Placental pericyte (primary cell): Measurements from ENCODE around the gene RNPS1. TPM values are rescaled to one million over a fixed set of nuclear protein-coding genes. Genes with fewer than 3 reads are reported as not detected.

Source experiments
- small RNA-seq: library from RNA; depleted of rRNA; stranded (forward); fragments of <200 nt; gene quantifications from one replicate; pipeline ENCODE3, GENCODE V24; 2012; ENCODE audit warnings: low replicate concordance
- total RNA-seq: library from RNA; depleted of rRNA; stranded (reverse); fragments of >200 nt; gene quantifications from 2 replicates; pipeline ENCODE4 v1.2.3, GENCODE V29; 2012

RNPS1 gene
- 103 and 122 TPM in 2 replicates for total RNA-seq

GRCh38 chr16:2267913-2268666, at the start of gene RNPS1:
TSS of gene RNPS1 (minus strand) at chr16:2268126. CDS start at chr16:2264643, 3,483 bp downstream.

GRCh38 chr16:2251296-2252111, 16.4 kb downstream of the RNPS1 start, which contains the start of gene ECI1:
TSS of gene ECI1 (minus strand) at chr16:2251587. CDS start at chr16:2251566, 21 bp downstream.

GRCh38 chr16:2236337-2237101, 31.4 kb downstream of the RNPS1 start, which contains the start of gene DNASE1L2:
TSS of gene DNASE1L2 (plus strand) at chr16:2236444. CDS start at chr16:2236817, 373 bp downstream.

GRCh38 chr16:2223221-2223941, 44.5 kb downstream of the RNPS1 start, which contains the start of gene E4F1:
TSS of gene E4F1 (plus strand) at chr16:2223591. CDS start at chr16:2223614, 23 bp downstream.

GRCh38 chr16:2214719-2214968, 53.3 kb downstream of the RNPS1 start, which contains the start of gene PGP:
TSS of gene PGP (minus strand) at chr16:2214840. CDS start at chr16:2214777, 63 bp downstream.

GRCh38 chr16:2210386-2211365, 57.2 kb downstream of the RNPS1 start, which contains the start of gene BRICD5:
TSS of gene BRICD5 (minus strand) at chr16:2210863. CDS start at chr16:2210833, 30 bp downstream.

GRCh38 chr16:2205104-2205966, 62.6 kb downstream of the RNPS1 start, which contains the start of gene MLST8:
TSS of gene MLST8 (plus strand) at chr16:2205454. CDS start at chr16:2206086, 632 bp downstream.

Small RNAs within 50 kb of the gene (small RNA-seq; reads per million reads assigned to genes)
- gene MIR3677 (0.10 reads per million), gene MIR4717 (not detected)

Other genes with a start within 250 kb of the RNPS1 start
- 0.22 and 1.0 TPM in 2 replicates for gene NPW, start 248.3 kb downstream of the RNPS1 start, total RNA-seq
- gene NHERF2, start 241.2 kb downstream of the RNPS1 start, total RNA-seq = 53.2 and 107 TPM in 2 replicates
- 17.3 and 33.6 TPM in 2 replicates for gene NTHL1, start 220.3 kb downstream of the RNPS1 start, total RNA-seq
- 70.2 and 86.8 TPM in 2 replicates for gene TSC2, start 220.1 kb downstream of the RNPS1 start, total RNA-seq
- gene PKD1, start 132.2 kb downstream of the RNPS1 start, total RNA-seq = 159 and 223 TPM in 2 replicates
- gene RAB26, start 119.5 kb downstream of the RNPS1 start, total RNA-seq = 1.4 and 1.5 TPM in 2 replicates
- 72.4 and 77.7 TPM in 2 replicates for gene TRAF7, start 112.3 kb downstream of the RNPS1 start, total RNA-seq
- gene CASKIN1, start 71.5 kb downstream of the RNPS1 start, total RNA-seq = under 0.01 and 0.22 TPM in 2 replicates
- gene MLST8, start 62.7 kb downstream of the RNPS1 start, total RNA-seq = 37.4 and 39.2 TPM in 2 replicates
- 1.5 and 1.9 TPM in 2 replicates for gene BRICD5, start 57.3 kb downstream of the RNPS1 start, total RNA-seq
- 12.7 and 33.9 TPM in 2 replicates for gene PGP, start 53.3 kb downstream of the RNPS1 start, total RNA-seq
- gene E4F1, start 44.5 kb downstream of the RNPS1 start, total RNA-seq = 28.0 and 42.5 TPM in 2 replicates
- 0.86 and 1.1 TPM in 2 replicates for gene DNASE1L2, start 31.7 kb downstream of the RNPS1 start, total RNA-seq
- gene ECI1, start 16.5 kb downstream of the RNPS1 start, total RNA-seq = 37.9 and 42.7 TPM in 2 replicates
- 0.72 and 3.5 TPM in 2 replicates for gene ABCA3, start 72.6 kb upstream of the RNPS1 start, total RNA-seq
- 4.6 and 69.6 TPM in 2 replicates for gene CCNF, start 161.3 kb upstream of the RNPS1 start, total RNA-seq
- gene TEDC2, start 192.0 kb upstream of the RNPS1 start, total RNA-seq = 1.3 and 28.8 TPM in 2 replicates
- gene NTN3, start 203.2 kb upstream of the RNPS1 start, total RNA-seq = 0.14 and 0.22 TPM in 2 replicates
- 22.8 and 22.9 TPM in 2 replicates for gene TBC1D24, start 207.0 kb upstream of the RNPS1 start, total RNA-seq
- gene ATP6V0C, start 245.8 kb upstream of the RNPS1 start, total RNA-seq = 41.7 and 68.3 TPM in 2 replicates